Calu3 (cell line): ENCODE results near the gene FAM53A. TPM values are rescaled to one million over a fixed set of nuclear protein-coding genes. Genes with fewer than 3 reads are reported as not detected.

ENCODE experiments used
- BruUV-seq: library from RNA; stranded (reverse); fragments of 400-500 nt; replicated peaks from 2 replicates; lab custom pipeline; 2021; lab: Mats Ljungman, UMichigan
- CTCF ChIA-PET: fragments of 300-600 bp; sonication (Branson Sonifier 250); formaldehyde crosslinking; loops from one replicate; lab custom pipeline; 2022; ENCODE audit warnings: antibody characterized with exemption; lab: Charles Lee
- DNase-seq: peaks from one replicate; pipeline ENCODE4 v3.0.0; 2022
- H3K27ac Mint-ChIP-seq: one replicate; pipeline ENCODE4 v1.8.0; 2022; ENCODE audit warnings: mixed read lengths; ENCODE audit not compliant: unreplicated experiment
- H3K27me3 Mint-ChIP-seq: one replicate; pipeline ENCODE4 v1.8.0; 2022; ENCODE audit warnings: mixed read lengths; ENCODE audit not compliant: unreplicated experiment
- H3K36me3 Mint-ChIP-seq: one replicate; pipeline ENCODE4 v1.8.0; 2022; ENCODE audit warnings: mild to moderate bottlenecking, moderate library complexity, mixed read lengths; ENCODE audit not compliant: insufficient read depth, unreplicated experiment
- H3K4me1 Mint-ChIP-seq: one replicate; pipeline ENCODE4 v1.8.0; 2022; ENCODE audit warnings: mild to moderate bottlenecking, low read depth, mixed read lengths; ENCODE audit not compliant: unreplicated experiment
- H3K4me3 Mint-ChIP-seq: one replicate; pipeline ENCODE4 v1.8.0; 2022; ENCODE audit warnings: mild to moderate bottlenecking, low read depth, moderate library complexity, mixed read lengths; ENCODE audit not compliant: unreplicated experiment
- H3K9me3 Mint-ChIP-seq: one replicate; pipeline ENCODE4 v1.8.0; 2022; ENCODE audit warnings: low read depth, mixed read lengths; ENCODE audit not compliant: unreplicated experiment
- CTCF ChIP-seq: fragments of 200-600 bp; IDR thresholded peaks from one replicate; pipeline ENCODE4 v1.8.0; 2022; ENCODE audit warnings: antibody characterized with exemption; ENCODE audit not compliant: unreplicated experiment
- intact Hi-C: fragments of 100-400 bp; cut with micrococcal nuclease; formaldehyde crosslinking; loops from one replicate; pipeline ENCODE4 v1.10.0; 2022; ENCODE audit not compliant: unreplicated experiment
- total RNA-seq: library from RNA; stranded (reverse); gene quantifications from 2 replicates; pipeline ENCODE4 v1.2.3, GENCODE V29; 2022

The FAM53A gene
- total RNA-seq, 1 experiment from 2014 or later = 7.3 TPM

DNA sequence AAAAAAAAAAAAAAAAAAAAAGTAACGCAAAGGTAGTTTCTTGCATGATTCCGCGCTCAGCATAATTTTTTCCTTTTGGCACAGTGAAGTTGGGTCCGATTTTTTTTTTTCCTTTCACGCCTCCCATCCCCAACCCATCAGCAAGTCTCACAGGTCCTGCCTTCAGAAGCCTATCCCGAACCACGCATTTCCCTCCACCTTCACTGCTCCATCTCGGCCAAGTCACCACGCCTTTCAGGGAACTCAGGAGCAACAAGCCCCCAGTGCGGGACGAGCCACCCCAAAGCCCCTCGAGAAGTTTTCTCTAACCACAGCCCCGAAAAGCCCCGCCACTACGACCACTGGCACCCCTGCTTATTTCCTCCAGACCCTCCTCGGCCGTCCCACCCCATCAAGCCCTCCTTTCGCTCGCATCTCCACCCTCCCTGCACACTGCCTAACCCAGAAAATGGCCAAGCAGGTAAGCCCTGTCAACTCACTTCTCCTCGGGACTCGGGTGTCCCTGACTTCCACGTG is 27.0 kb upstream of the FAM53A start:
- Mint-ChIP-seq H3K36me3 (peaks cover 66% of the 10 kb centered on the region), H3K27ac (peak overlapping the region; percentile 58), H3K4me1 (peaks cover 21% of the 10 kb centered on the region), H3K4me3 (peak overlapping the region; percentile 88), H3K27me3 (no peaks in the 10 kb centered on the region), H3K9me3 (no peaks in the 10 kb centered on the region)
- CTCF ChIA-PET = interaction anchor here (0.7 kb wide), 1 partner anchor 557 kb away, joined by 7 read pairs; no protein-coding TSS in a partner anchor
- no peak for TF ChIP-seq CTCF
- intact Hi-C loops = no loop called here
- DNase-seq = no peak
- no TSS peak for BruUV-seq

DNA sequence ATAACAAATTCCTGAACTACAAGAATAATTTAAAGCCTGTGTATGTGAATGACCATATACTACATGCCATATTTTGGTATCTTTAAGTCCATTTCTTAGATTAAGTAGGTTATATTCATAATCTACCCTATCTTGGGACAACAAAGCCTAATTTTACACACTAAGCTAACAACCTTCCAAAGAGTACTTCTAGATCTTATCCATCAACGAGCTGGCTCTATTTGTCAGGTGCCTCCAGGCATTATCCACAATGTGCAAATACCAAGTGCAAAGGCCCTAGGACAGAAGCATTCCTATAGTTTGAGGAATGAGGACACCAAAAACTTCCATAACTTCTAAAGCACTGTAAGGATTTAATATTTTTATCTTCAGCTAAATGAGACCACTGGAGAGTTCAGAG is 24.5 kb upstream of the FAM53A start:
- no peak for TF ChIP-seq CTCF
- DNase-seq = no peak
- H3K4me1 Mint-ChIP-seq = peaks cover 21% of the 10 kb centered on the region
- peaks cover 59% of the 10 kb centered on the region for H3K36me3 Mint-ChIP-seq
- H3K27me3 Mint-ChIP-seq = no peaks in the 10 kb centered on the region
- H3K4me3 Mint-ChIP-seq = no peak overlapping the region
- intact Hi-C loops = no loop called here
- CTCF ChIA-PET = interaction anchor here (0.7 to 1.0 kb wide), 3 partner anchors 8 to 102 kb away, joined by 4 read pairs; no protein-coding TSS in a partner anchor
- H3K9me3 Mint-ChIP-seq = no peaks in the 10 kb centered on the region
- no TSS peak for BruUV-seq
- no peak overlapping the region for H3K27ac Mint-ChIP-seq

DNA sequence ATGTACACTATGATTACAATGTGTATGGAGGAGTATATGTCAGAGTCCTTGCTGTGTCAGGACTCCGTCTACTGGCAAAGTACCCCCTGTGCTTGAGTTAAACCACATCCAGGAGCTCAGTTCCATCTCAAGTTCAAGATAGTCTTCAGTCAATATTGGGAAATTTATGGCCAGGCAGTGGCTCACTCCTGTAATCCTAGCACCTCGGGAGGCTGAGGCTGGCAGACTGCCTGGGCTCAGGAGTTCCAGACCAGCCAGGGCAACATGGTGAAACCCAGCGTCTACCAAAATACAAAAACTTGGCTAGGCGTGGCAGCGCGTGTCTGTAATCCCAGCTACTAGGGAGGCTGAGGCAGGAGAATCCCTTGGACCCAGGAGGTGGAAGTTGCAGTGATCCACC is 22.2 kb upstream of the FAM53A start:
- intact Hi-C loops = no loop called here
- CTCF ChIA-PET = no interaction called here
- TF ChIP-seq CTCF = no peak
- Mint-ChIP-seq H3K36me3 (peaks cover 46% of the 10 kb centered on the region), H3K9me3 (no peaks in the 10 kb centered on the region), H3K4me3 (no peak overlapping the region), H3K4me1 (peaks cover 21% of the 10 kb centered on the region), H3K27ac (no peak overlapping the region), H3K27me3 (no peaks in the 10 kb centered on the region)
- BruUV-seq = no TSS peak
- DNase-seq = no peak

DNA sequence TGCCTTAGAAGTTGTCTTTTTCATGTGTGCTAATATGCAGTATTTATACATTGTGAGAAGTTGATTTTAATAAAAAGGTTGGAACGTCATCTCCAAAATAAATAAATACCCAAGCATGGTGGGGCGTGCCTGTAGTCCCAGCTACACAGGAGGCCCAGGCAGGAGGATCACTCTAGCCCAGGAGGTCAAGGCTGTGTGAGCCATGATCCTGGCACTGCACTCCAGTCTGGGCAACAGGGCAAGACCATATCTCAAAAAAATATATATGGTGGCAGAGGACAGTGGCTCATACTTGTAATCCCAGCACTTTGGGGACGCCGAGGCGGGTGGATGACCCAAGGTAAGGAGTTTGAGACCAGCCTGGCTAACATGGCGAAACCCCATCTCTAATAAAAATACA is 21.6 kb upstream of the FAM53A start:
- no peaks in the 10 kb centered on the region for H3K27me3 Mint-ChIP-seq
- no peaks in the 10 kb centered on the region for H3K9me3 Mint-ChIP-seq
- peaks cover 43% of the 10 kb centered on the region for H3K36me3 Mint-ChIP-seq
- H3K4me1 Mint-ChIP-seq = peaks cover 21% of the 10 kb centered on the region
- H3K27ac Mint-ChIP-seq = no peak overlapping the region
- no TSS peak for BruUV-seq
- DNase-seq = no peak
- TF ChIP-seq CTCF = no peak
- no peak overlapping the region for H3K4me3 Mint-ChIP-seq
- CTCF ChIA-PET = no interaction called here
- intact Hi-C loops = no loop called here
